Myocyte (in vitro differentiated cells): Measurements from ENCODE around the gene PJVK. TPM values are rescaled to one million over a fixed set of nuclear protein-coding genes. Genes with fewer than 3 reads are reported as not detected.
"Not testable (repeated sequence)": the region's sequence is repeated elsewhere in the genome, so short reads cannot be mapped to it uniquely, and the experiment has no call there.

Source experiments
- DNase-seq: peaks from one replicate; pipeline ENCODE4 v3.0.0-alpha.2; 2012; ENCODE audit warnings: low read depth
- polyA plus RNA-seq: library from polyadenylated mRNA; unstranded; fragments of >200 nt; gene quantifications from one replicate; pipeline ENCODE4 v1.2.1, GENCODE V29; 2012; ENCODE audit warnings: missing spikeins
- total RNA-seq: library from RNA; depleted of rRNA; stranded (reverse); fragments of >200 nt; gene quantifications from 2 replicates; pipeline ENCODE4 v1.2.3, GENCODE V29; 2014

The PJVK gene
- 4.9 and 5.4 TPM in 2 replicates for total RNA-seq
- polyA plus RNA-seq = 4.7 TPM

DNA sequence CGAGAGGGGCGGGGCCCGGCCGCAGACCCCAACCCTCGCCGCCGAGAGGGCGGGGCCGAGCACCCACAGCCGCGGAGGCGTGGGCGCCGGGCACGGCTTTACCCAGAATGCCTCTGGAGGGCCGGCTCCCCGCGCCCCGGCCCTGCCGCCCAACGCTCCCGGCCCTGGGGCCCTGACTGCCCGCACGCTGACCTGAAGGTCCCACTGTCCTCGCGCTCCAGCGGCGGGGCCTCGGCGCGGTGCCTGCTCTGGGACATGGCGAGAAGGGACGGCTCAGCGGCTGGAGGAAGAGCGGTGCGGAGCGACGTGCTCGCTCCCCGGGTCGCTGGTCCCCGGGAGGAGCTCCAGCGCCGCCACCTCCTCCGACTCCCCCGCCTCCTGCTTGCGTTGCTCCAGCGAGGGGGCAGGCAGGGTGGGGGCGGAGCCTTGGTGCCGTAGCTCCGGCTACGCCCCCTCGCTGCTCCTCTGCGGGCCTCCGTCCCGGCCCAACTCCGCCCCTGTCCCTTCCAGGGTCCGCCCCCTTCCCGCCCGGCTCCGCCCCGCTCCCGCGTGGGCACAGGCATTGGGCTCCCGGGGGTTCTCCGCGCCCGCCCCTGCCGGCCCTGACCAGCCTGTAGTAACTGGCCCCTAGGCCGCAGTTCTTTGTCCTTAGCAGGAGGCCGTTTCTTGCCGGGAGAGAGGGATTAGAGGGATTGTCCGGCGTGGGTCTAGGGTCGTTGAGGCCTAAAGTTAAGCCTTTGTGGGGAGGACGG lies at the start of gene PJVK, which contains the start of gene PRKRA:
TSS of gene PJVK (plus strand) at position 605 of the 752 bp plus-strand sequence. CDS start 2,032 bp downstream, outside the sequence.
TSS of gene PRKRA (minus strand) at position 402 of the 752 bp plus-strand sequence. CDS start at position 257, 145 bp downstream.
- DNase-seq = peak; percentile 97

- no peak for DNase-seq
Measured at GRCh38 chr2:178401994-178402437, 49.2 kb upstream of the PJVK start.

- peak; percentile 71 for DNase-seq
Measured at GRCh38 chr2:178403671-178404306, 47.4 kb upstream of the PJVK start.

DNA sequence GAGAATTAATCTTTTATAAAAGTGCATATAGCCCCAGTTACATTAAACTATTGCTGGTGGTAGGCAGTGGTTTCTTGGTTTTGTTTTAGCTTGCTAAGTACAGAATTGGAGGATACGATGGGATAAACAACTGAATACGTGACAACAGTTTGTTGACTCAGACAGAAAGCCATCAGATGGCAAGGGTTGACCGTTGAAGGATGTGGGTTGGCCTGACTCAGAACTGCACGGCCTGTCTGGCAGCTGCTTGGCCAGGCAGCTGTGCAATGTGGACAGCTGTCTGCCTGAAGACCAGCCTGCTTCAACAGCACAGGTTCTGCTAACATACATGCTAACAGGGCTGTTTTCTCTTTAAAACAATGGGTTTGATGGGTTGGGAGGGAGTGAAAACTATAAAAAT lies 46.8 kb upstream of the PJVK start:
- peak; percentile 98 for DNase-seq

GRCh38 chr2:178409261-178409660 lies 41.9 kb upstream of the PJVK start:
- no peak for DNase-seq

GRCh38 chr2:178412047-178412446 lies 39.1 kb upstream of the PJVK start:
- DNase-seq = no peak

DNA sequence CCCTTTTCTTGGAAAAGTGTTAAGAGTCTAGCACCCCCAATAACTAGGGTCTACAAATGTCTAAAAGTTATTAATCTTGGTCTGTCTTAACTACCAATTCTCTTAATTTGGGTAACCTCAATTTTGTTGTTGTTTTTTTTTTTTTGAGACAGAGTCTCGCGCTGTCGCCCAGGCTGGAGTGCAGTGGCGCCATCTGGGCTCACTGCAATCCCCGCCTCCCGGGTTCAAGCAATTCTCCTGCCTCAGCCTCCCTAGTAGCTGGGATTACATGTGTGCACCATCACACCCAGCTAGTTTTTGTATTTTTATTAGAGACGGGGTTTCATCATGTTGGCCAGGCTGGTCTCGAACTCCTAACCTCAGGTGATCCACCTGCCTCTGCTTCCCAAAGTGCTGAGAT lies 38.7 kb upstream of the PJVK start:
- DNase-seq = not testable (repeated sequence)

GRCh38 chr2:178413472-178414265 lies 37.5 kb upstream of the PJVK start:
- DNase-seq = peak; percentile 87

DNA sequence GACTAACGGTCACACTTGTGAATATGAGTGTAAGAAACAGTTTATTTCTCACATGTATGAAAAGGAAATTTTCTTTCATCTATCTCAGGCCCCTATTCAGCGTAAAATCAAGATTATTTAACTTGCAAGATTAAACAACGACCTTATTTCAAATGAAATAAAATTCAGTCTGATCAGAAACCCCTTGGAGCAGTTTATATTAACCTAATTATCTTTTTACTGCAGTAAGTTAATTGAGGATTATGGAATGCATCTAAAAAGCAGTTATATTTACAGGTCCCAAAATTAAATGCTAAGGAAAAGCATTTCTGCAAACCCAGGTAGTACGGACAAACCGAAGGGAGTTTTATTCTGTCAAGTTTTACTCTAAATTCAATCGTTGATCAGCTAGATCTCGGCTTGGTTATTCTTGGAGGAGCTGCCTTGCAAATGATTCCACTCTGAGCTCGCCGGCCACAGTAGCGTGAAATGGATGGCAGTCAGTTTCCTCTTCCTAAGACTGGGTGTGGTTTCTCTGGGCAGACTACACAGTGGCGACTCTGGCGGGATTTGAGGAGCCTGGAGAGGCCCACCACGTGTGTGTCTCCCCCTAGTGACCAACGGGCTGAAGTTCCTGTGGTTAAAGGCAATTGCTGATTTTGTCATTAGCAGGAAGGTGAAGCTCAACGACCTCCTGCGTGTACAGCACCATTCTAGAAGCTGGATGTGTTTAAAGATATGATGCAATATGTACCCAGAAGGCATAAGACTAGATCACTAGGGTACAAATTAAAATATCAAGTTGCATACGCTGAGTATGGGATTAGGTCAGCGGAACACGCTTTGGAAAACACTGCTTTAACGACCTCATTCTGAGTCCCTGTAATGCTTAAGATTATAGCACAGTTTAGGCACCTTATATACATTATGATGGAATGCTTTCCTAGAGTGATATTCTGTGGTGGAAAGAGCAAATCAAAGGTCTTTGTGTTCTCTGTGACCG lies 36.6 kb upstream of the PJVK start:
- DNase-seq = peak; percentile 98

GRCh38 chr2:178415979-178416378 lies 35.2 kb upstream of the PJVK start:
- DNase-seq = no peak

DNA sequence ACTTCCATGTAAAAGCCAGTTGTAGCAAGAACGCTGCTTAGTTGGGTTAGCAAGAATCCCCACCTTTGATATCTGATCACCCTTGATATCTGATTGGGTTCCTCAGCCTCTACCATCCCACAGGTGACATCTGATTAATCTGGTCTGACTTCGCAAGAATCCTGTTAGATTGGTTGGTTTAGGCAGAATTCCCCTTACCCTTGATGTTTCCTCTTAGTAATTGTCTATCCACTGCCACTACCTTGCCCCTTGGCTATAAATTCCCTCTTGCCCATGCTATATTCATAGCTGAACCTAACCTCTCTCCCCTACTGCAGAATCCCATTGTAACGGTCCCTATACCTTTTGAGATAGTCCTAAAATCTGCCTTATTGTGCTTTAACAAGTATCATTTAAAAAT lies 33.3 kb upstream of the PJVK start:
- DNase-seq = no peak

DNA sequence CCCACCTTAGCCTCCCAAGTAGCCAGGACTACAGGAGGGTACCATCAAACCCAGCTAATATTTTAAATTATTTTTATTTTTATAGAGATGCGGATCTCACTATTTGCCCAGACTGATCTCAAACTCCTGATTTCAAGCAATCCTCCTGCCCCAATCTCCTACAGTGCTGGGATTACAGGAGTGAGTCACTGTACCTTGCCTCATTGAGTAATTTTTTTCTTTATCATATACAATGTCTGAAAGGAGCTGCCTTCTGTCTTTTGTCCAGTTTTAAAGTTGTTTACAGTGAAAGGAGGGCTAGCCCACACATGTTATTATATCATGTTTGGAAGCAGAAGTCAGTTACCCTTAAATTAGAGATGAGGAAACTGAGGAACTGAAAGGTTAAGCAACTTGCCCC lies 32.8 kb upstream of the PJVK start:
- no peak for DNase-seq

DNA sequence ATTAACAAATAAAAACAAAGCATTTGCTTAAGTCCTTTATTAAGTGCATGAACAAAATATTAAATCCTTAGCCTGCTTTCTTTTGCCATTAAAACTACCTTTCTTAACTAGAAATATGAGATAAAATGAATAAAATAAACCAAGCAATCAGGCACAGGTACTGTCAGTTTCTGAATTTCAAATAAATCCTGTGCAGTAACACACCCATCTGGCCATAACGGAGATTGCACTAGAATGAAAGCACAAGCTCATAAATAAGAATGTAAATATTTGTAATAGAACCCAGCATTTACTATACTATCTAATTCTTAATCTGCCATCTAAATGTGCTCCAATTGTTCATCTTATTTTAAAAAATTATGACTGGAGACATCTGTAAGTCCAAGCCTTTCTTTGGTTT lies 32.1 kb upstream of the PJVK start:
- DNase-seq = peak; percentile 20

- DNase-seq = peak; percentile 41
Measured at GRCh38 chr2:178420463-178420999, 30.6 kb upstream of the PJVK start.

DNA sequence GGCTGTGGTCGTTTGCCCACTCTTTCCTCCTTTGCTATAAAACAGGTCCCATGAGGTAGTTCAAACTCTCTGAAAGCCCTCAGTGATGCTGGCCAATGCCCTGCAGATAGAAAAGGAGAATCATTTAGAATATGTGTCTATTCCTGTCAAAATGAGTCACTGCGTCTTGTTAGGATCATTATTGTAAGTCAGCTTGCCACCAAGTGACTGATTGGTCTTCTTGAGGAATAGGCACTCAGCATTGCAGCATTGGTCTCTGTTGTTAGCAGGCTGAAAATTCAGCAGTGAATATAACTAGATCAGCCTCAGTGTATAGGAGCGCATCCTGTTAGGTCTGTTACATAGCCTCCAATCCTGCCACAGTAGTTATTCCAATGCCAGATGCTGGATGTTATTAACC lies 29.1 kb upstream of the PJVK start:
- peak; percentile 31 for DNase-seq

DNA sequence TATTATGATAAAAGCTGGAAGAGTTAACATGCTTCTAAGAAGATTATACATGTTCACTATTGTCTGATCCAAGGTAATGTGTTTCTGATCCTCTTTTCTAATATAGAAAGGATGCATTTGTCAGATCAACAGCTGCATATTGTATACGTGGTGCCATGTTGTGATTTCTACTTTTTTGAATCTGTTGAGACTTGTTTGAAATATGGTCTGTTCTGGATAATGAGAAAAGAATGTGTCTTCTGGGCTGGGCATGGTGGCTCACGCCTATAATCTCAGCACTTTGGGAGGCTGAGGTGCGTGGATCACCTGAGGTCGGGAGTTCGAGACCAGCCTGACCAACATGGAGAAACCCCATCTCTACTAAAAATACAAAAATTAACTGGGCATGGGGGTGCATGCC lies 27.4 kb upstream of the PJVK start:
- not testable (repeated sequence) for DNase-seq

DNA sequence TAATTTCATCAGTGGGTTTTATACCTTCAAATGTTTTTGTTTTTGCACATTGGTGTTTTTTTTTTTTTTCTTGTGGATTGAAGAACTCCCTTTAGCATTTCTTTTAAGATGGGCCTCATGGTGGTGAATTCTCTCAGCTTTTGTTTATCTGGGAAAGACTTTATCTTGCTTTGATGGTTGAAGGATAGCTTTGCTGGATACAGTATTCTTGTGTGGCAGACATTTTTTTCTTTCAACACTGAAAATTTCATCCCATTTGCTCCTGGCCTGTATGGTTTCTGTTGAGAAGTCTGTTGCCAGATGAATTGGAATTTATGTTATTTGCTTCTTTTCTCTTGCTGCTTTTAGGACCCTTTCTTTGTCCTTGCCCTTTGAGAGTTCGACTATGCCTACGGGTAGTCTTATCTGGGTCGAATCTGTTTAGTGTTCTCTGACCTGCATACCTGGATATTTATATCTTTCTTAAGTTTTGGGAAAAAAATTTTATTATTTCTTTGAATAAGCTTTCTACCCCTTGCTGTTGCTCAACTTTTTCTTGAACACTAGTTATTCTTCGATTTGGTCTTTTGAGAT lies 25.8 kb upstream of the PJVK start:
- DNase-seq = no peak

DNA sequence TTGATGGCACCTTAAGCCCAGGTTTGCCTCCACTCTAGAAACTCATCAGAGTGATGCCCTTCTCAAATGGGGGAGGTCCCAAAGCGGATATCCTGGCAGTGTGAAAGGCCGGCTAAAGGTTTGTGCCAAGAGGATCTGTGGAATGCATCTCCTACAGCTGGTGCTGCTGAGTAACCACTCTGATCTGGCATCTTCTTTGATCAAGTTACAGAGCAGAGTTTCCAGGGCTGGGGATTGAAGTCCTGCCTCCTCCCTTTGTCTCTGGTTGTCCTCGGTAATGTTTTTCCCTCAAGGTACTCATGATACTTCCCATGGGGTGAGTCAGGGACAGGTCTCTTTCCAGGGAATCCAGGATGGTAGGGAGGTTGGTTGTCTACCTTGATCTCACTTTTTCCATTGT lies 24.8 kb upstream of the PJVK start:
- DNase-seq = peak; percentile 85

- DNase-seq = no peak
Measured at GRCh38 chr2:178427458-178427857, 23.7 kb upstream of the PJVK start.

GRCh38 chr2:178428396-178428806 lies 22.8 kb upstream of the PJVK start:
- no peak for DNase-seq
